Cerebellar cortex (tissue), 1 donor: ENCODE data around the gene OXTR.
"Not testable (repeated sequence)": the region's sequence is repeated elsewhere in the genome, so short reads cannot be mapped to it uniquely, and the experiment has no call there.

Experiments used
- DNase-seq: peaks from one replicate; pipeline ENCODE4 v3.0.0-alpha.2; 2015; ENCODE audit warnings: low spot score

The OXTR gene

DNA sequence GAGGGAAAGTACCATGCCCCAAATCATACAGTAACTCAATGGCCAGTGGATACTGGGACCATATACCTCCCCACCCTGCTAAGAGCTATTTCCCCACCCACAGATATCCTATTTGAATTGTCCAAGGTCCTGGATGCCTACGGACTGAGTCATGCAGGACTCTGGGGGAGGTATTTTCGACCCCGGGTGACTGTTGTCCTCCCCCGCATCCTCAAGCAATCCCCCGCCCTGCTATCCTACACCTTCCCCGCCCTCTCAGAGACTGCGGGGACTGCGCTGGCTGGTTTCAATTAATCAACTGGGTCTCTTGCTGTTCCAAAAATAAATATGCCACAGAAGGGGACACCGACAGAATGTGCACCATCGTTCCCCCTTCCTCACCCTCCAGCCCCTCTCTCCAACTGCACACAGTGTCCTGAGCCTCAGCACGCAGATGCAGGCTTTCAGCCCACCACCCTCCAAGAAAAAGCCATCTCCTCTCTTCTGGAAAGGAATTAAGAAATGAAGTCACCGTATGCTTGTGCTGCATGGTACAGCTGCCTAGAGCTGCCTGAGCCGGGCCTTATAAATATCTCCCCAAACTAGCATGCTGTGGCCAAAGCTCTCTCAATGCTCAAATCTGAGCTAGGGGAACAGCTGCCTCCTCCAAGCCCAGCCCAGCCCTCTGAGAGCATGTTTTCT is 27.7 kb downstream of the OXTR start:
- no peak for DNase-seq

DNA sequence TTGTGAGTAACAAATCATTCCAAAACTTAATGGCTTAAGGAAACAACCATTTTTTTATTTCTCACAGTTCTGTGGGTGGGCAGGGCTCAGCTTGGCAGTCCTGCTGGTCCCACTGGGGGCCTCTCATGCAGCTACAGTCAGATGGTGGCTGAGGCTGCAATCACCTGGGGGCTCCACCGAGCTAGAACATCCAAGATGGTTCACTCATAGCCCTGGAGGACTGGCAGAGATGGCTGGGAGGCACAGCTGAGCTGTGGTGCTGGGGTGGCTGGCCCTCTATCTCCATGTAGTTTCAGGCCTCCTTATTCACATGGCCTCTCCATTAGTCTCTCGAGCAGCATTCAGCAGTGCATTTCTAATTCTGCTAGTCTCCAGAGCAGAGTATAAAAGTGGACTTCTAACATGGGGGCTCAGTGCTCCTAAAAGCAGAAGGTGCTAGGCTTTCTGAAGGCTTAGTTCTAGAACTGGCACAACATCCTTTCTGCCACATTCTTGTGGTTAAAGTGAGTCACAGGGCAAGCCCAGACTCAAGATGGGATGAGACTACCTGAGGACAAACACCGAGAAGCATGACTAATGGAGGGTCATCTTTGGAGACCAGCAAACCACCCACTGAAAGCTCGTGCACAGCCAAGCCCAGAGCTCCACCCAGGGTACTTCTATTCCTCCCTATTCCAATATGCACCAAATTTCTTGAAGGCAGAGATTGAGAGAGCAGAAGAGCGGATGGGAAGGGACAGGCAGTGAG is 29.5 kb downstream of the OXTR start:
- no peak for DNase-seq

DNA sequence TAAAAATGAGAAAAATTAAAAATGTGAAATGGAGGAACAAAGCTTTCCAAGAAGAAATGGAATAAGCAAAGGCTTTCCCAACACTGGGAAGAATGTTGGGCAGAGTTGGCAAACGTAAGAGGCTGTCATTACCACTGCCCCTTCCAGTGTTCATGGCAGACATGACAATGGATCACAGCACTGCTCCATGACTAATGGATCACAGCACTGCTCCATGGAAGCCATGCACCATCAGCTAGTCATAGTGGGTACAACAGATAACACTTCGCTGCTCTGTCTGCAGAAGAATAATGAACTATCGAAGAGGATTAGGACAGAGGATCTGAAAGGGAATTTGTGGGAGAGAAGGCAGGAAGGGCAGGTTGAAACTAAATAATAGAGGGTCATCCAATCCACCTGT is 30.8 kb downstream of the OXTR start:
- no peak for DNase-seq

DNA sequence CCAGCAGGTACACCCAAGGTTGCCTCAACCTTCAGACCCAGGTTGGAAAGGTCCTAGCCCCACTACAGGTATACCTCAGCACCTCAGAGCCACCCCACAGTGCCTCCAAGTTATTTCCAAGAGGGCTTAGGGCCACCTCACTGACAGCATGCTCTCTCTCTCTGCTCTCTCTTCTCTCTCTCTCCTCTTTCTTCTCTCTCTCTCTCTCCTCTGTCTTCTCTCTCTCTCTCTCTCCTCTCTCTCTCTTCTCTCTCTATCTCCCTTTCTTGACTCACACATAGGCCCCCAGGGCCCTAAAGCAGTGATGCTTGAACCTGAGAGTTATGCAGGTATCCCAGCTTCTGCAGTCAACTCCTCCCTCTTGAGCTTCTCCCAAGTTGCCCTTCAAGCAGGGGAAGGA is 31.6 kb downstream of the OXTR start:
- DNase-seq: no peak

DNA sequence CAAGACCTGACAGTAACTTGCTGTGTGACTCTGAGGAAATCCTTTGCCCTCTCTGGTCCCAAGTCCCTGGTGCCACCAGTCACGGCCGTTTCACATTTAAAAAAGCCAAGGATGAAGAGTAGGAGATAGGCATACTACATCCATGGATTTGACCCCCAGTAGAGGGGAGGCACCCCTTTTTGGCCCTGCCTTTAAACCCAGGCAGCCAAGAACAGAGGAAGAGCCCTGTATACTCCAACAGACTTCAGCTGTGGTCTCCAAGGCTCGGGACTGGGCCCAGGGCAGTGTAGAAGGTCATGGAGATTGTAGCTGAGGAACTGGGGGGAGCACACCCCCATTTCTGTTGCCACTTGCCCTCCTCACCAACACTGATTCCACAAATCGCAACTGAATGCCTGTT is 32.1 kb downstream of the OXTR start:
- DNase-seq: no peak

DNA sequence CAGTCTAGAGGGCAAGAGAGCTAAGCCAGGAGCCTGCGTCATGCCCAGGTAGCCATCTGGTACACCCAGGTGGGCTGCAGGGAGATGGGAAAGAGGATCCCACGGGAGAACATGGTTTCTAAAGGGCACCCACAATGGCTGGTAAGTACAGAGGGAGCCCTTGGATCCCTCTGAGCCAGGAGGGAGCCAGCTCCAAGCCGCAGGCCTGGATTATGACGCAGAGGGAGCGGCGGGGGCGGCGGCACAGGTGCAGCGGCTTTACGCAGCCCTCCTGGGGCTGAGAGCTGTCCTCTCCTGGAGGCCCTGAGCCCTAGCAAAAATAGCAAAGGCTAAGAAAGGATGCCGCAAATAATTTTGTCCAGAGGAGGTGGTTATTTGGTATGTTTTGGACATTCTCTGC is 33.0 kb downstream of the OXTR start:
- DNase-seq: no peak

DNA sequence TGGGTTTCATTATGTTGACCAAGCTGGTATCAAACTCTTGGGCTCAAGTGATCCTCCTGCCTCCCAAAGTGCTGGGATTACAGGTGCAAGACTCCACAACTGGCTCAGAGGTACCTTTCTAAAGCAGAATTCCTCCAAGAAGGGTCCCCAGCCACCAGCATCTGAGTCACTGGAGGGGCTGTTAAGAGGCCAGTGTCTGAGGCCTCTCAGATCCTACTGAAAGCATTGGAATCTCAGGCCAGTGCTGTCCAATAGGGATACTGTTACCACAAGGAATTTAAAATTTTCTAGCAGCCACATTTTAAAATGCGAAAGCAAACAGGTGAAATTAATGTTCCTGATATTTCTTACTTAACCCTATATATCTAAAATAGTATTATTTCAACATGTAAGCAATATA is 34.5 kb downstream of the OXTR start:
- no peak for DNase-seq

DNA sequence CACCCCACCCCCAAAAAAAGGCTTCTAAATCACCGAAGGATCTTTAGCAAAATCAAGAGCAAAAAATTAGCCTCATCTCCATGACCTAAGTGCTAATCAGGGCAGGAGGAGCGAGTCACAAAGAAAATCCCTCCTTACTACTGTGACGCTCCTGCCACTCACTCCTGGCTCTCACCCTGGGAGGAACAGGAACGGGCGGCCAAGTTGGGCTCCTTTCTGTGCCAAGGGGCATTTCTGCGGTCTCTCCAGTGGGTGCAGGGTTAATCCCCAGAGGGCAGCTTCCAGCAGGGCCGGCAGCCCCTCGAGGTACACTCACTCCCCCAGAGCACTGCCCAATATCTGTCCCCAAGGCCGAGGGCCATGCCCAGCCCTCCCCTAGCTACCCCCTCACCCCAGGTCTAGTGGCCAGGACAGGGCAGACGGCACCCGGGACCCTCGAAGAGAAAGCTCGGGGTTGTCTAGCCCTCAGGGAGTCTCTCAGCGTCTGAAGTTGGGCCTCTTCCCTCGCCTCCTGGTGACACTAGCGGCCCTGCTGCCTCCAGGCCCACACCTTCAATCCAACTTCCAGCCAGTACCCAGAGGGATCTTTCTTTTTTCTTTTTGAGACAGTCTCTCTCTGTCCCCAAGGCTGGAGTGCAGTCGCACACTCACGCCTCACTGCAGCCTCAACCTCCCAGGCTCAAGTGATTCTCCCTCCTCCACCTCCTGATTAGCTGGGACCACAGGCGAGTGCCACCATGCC is 35.1 kb downstream of the OXTR start:
- no peak for DNase-seq

DNA sequence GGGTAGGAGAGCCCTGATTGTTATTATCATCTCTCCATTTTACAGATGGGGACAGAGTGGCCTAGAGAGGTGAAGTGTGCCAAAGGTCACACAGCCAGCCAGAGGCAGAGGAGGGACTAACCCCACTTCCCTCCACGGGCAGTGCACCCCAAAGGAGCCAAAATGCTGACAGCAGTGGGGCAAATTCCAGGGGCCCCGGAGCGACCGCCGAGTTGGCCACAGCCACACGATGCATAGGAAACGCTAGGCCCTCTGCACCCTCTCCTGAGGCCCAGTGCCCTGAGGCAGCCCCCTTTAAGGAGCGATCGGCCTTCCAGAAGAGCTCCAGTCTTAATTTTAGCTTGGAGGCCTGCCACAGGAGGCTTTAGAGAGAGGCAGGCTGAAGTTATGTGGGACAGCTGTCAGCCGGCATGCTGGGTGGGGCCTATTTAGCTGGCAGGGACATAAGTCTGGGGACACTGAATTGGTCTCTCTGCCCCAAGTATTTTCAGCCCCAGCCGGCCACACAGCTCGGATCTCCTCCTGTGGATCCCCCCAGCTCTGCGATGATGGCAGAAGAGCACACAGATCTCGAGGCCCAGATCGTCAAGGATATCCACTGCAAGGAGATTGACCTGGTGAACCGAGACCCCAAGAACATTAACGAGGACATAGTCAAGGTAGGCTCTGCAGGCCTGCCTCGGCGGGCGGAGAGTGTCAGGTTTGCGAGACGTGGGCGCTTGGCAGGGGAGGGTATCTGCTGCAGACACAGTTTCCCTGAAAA is 35.9 kb downstream of the OXTR start, which contains the start of gene CAV3:
Gene CAV3 (plus strand): TSS at position 471 of the 763 bp plus-strand sequence. CDS start 75 bp downstream, at position 546.
- DNase-seq: no peak

DNA sequence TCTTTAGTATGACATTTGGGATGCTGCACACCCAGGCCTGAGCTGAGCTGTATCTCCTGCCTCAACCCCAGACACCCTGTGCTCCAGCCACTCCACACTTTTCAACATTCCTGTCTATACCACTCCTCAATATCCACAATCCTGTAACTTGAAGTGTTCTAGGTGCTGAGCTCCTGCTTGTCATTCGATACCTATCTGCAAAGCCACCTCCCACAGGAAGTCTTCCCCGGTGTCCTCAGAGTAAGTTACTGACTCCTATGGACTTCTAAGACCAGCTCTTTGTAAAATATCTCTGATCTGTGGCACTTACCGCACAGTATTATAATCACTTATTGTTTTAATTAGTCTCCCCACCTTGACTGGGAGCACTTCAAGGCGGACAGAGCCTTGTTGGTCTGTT is 37.0 kb downstream of the OXTR start:
- DNase-seq: no peak

DNA sequence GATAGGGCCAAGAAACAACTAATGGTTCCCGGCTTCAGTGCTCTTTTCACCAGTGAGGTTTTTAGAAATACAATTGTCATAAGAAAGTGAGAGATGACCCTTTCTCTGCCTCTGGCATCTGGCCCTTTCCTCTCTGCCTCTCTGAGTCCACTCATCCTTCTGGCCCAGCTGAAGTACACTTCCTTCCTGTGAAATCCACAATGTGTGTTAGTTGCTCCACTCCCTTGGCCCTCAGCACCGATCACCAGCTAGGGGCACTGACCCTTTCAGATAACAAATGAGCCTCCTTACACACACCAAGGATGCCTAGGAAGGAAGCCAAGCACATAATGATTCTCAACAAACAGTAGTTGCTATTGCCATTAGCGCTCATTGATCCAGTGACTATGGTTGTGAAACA is 38.8 kb downstream of the OXTR start:
- DNase-seq: no peak

DNA sequence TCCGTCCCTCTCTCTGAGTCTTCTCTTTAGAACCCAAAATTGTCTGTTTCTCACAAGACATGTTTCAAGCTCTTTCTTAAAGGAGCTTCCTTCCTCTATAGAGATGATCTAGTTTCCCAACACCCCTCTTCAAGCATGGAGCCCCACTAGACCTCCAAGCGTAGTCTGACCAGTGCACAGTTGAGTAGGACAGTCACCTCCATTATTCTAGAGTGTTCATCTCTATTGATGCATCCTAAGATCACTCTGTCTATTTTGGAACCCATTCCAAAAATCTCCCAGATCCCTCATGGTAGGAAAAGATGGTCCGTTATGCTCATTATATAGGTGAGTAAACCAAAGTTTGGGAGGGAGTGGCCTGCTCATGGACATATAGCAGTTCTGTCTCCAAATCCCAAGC is 39.9 kb downstream of the OXTR start:
- DNase-seq: no peak

DNA sequence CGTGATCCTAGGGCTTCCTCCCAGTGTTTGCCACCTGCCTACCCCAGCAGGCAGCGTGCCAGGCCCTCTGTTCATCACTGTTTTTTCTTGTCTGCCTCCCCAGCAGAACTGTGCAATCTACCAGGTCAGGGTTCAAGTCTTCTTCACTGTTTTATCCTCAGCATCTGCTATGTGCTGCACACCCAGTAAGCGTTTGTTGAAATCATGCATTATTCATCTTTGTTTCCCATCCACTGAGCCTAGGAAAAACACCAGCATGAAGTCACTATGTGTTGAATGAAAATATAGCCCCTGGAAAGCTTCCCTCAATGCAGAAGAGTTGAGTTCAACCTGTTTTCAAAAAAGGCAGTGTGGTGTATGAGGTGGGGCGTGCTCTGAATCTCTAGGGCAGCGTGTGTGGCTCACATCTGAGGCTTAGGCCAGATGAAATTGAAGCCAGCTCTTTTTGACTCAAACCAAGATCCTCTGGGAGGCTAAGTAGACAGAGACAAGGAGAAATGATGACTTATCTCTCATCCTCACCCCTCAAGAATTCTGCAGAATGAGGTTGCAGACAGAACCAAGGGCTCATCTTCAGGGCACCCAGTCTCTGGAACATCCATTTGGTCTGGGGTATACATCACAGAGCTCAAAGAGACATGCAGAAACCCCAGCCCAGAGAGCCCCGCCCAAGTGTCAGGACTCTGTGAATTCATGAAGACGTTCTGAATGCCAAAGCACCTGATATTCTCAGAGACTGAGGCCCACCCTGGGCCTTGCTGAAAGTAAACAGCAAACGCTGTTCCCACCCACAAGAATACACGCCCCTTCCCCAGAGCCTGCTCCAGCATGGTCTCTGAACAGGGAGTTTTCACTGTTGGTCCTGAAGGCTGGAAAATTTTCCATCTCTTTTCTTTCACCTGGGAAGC is 41.6 kb downstream of the OXTR start:
- no peak for DNase-seq

DNA sequence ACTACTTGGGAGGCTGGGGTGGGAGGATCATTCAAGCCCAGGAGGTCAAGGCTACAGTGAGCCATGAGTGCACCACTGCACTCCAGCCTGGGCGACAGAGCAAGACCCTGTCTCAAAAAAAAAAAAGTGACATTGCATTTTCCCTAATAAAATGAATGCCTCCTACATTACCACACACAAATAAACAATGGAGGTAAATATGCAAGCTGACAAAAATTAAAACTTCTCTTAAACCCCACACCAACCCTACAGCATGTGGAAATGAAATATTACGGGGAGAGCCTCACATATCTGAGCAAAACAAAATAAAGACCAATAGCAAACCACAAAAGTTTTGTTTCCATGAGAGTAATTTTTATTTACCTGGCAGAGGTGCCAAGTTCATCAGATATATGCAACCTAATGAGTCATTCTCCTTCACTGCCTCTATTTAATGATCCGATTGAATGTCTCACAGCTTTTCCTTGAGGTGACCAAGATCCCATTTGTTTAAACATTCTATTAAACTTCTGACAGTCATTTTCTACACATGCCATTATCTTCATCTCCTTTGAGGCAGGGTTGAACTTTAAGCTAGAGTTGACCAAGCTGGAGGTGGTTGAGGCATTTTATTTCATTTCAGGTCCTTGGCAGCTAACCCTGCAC is 45.2 kb downstream of the OXTR start:
- no peak for DNase-seq

DNA sequence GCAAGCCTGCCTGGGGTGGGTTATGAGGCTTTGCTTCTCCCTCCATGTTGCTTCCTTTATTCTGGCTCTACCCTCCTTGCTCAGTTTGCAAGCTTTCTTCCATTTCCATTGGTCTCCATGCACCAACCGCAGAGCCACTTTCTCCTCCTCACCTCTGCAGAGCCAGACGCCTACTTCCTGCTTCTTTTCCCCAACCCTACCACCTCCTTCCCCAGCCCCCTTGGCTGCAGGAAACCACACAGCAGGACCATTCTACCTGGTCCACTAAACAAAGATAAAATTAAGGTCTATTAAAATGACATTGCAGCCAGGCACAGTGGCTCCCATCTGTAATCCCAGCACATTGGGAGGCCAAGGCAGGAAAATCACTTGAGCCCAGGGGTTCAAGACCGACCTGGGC is 45.8 kb downstream of the OXTR start:
- no peak for DNase-seq

DNA sequence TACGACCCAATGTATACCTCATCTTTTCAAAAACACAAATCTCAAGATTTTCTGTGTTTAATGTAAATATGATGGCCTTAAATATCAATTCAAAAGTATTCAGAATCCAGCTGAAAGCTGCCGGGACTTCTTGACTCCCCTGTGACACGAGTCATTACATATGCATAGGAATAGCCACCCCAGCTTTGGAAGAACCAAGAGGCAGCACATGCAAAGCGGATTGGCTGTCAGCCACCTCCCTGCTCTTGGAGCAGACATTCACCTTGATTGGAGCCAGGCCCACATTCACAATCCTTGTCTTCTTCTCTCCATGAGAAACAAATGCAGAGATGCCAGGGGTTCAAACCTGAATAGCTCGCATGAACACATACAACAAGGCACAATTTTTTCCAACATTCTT is 46.6 kb downstream of the OXTR start:
- no peak for DNase-seq

DNA sequence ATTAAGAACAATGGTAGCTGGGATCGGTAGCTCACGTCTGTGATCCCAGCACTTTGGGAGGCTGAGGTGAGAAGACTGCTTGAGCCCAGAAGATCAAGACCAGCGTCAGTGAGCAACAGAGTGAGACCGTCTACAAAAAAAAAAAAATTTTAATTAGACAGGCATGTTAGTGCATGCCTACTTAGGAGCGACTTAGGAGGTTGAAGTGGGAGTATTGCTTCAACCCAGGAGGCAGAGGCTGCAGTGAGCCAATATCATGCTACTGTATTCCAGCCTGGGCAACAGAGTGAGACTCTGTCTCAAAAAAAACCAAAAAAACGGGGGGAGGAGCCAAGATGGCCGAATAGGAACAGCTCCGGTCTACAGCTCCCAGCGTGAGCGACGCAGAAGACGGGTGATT is 53.7 kb downstream of the OXTR start:
- not testable (repeated sequence) for DNase-seq

DNA sequence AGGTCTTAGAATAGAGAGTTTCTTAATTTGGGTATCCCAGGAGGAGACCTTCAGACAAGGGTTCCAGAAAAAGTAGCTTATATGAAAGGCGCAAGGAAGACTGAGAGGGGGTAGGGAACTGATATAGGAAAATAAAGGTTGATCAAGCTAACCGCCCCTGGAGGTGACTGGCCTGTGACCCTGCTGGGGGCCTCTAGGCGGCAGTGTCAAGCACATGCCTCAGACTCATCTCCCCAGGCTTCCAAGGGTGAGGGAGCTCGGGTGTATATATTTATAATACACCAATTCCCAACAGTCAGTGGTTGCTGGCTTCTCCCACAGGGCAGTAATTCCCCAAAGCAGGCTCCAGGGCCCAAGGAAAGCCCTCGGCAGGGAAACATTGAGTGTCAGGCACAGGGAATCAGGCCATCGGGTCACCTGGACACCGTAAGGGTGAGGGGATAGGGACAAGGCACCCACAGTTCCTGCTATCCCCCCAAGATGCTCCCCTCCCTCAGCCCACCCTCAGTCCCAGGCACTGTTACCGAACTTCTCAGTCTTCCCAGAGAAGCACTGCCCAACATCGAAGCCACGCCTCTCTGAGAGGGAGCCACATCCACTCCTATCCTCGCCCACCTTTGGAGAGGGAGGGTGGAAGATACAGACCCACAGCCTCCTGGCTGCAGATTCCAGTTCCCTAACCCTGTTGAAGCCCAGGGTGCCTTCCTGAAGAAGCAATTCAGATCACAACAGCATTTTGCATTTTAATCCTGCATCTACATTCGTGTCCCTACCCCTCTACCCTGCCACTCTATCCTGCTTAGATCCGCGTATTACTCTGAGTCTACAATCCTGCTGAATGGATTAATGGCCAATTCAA is 55.3 kb downstream of the OXTR start:
- DNase-seq: no peak

DNA sequence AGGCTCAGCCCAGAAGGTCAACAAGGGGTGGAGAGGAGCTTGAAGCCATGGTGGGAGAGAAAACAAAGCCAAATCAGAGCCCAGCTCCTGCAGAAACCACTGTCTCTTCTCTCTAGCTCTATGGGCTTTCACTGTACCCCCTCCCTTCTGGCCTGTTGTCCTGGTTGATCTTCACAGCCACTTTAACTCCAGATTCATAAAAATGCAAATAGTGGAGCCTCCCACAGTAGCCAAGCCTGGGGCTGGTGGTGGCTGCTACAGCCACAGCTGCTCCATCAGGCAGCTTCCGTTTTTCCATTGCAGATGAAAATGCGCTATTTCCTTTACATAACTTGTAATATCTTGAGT is 56.5 kb downstream of the OXTR start:
- no peak for DNase-seq
